ENCODE results near the gene ERBB4. TPM values are rescaled to one million over a fixed set of nuclear protein-coding genes. Genes with fewer than 3 reads are reported as not detected.

Gene ERBB4
- total RNA-seq, 1 experiment from 2014 or later, result 2.9 TPM

DNA sequence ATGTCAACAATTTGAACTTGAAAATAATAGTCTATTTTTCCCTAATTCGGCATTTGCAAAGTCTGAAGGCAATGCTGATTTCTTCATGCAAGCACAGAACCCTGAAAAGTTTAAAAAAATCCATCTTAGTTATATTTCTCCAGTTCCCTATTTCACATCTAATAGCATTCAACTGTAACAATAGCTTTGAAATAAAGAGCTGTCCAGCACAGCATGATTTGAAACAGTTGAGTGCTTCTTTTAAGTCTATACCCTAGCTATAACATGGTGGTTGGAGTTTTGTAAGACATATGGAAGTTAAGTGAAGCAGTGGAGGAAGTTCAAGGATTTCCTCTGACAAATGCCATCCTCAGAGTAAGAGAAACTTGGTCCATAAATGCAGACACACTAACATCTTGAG is 691.9 kb downstream of the ERBB4 start:
- BruUV-seq (replicated peaks), result no TSS peak
- Mint-ChIP-seq H3K9me3 (ENCODE audit: low read depth, unreplicated experiment) (no peaks in the 10 kb centered on the region), H3K4me3 (ENCODE audit: low read depth, unreplicated experiment) (no peak overlapping the region), H3K4me1 (ENCODE audit: low read depth, unreplicated experiment) (no peaks in the 10 kb centered on the region), H3K27me3 (ENCODE audit: unreplicated experiment) (no peaks in the 10 kb centered on the region), H3K36me3 (ENCODE audit: insufficient read depth, unreplicated experiment) (no peaks in the 10 kb centered on the region), H3K27ac (ENCODE audit: unreplicated experiment) (no peak overlapping the region)
- CTCF ChIA-PET, result no interaction called here
- TF ChIP-seq, protein P1, sequence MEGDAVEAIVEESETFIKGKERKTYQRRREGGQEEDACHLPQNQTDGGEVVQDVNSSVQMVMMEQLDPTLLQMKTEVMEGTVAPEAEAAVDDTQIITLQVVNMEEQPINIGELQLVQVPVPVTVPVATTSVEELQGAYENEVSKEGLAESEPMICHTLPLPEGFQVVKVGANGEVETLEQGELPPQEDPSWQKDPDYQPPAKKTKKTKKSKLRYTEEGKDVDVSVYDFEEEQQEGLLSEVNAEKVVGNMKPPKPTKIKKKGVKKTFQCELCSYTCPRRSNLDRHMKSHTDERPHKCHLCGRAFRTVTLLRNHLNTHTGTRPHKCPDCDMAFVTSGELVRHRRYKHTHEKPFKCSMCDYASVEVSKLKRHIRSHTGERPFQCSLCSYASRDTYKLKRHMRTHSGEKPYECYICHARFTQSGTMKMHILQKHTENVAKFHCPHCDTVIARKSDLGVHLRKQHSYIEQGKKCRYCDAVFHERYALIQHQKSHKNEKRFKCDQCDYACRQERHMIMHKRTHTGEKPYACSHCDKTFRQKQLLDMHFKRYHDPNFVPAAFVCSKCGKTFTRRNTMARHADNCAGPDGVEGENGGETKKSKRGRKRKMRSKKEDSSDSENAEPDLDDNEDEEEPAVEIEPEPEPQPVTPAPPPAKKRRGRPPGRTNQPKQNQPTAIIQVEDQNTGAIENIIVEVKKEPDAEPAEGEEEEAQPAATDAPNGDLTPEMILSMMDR (IDR thresholded peaks at IDR 0.05; ENCODE audit: unreplicated experiment), result no peak
- no peak for DNase-seq
- intact Hi-C loops (cut with micrococcal nuclease; ENCODE audit: unreplicated experiment), result no loop called here

DNA sequence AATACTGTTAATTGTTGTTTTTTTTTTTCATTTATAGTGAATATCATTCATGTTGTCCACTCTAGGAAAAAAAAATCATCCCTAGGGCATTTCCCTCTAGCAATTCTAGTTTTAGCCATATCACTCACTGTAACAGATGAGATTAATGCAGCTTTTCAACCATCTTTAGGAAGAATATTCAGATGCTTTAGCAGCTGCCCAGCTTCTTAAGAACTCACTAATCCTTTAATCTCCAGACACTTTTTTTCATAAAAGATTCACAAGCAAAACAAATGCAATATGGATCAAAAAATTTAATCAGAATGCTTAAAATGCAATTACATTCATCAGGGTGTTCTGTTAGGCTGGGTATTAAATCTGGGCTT is 692.6 kb downstream of the ERBB4 start:
- Mint-ChIP-seq H3K27me3 (ENCODE audit: unreplicated experiment) (no peaks in the 10 kb centered on the region), H3K4me1 (ENCODE audit: low read depth, unreplicated experiment) (no peaks in the 10 kb centered on the region), H3K27ac (ENCODE audit: unreplicated experiment) (no peak overlapping the region), H3K36me3 (ENCODE audit: insufficient read depth, unreplicated experiment) (no peaks in the 10 kb centered on the region), H3K9me3 (ENCODE audit: low read depth, unreplicated experiment) (no peaks in the 10 kb centered on the region), H3K4me3 (ENCODE audit: low read depth, unreplicated experiment) (no peak overlapping the region)
- DNase-seq, result no peak
- TF ChIP-seq, protein P1 (IDR thresholded peaks at IDR 0.05; ENCODE audit: unreplicated experiment), result no peak
- CTCF ChIA-PET, result no interaction called here
- intact Hi-C loops (cut with micrococcal nuclease; ENCODE audit: unreplicated experiment), result no loop called here
- no TSS peak for BruUV-seq (replicated peaks)

DNA sequence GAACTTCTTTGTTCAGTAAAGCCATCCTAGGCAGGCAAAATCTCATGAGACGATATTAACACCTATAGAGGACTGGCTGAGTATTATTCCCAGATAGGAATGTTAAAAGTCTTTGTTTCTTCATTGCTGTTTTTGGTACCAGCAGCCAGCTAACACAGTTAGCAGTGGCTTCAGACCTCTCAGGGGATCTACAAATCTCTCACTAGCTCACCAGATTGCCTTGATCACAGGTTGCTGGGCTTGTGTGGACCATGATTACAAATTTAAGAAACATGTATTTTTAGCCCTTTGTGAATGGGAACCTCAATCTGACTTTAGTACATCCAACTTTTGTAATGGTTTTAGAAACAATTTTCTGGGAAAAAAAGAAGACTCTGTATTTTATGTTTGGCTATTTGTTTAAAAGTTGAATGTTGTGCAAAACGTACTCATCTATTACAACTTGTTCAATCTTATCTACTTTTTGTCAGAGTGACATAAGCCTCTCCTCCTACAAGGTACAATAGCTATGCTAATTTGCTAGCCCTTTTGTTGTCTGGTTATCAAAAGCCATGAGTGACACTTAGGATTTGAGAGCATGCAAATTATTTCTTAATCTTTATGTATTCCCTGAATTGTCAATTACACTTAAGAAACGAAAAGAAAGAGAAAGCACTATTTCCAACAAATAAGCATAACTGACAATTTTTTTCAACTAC is 693.1 kb downstream of the ERBB4 start:
- TF ChIP-seq, protein P1 (IDR thresholded peaks at IDR 0.05; ENCODE audit: unreplicated experiment), result no peak
- Mint-ChIP-seq H3K36me3 (ENCODE audit: insufficient read depth, unreplicated experiment) (no peaks in the 10 kb centered on the region), H3K4me3 (ENCODE audit: low read depth, unreplicated experiment) (no peak overlapping the region), H3K27ac (ENCODE audit: unreplicated experiment) (no peak overlapping the region), H3K27me3 (ENCODE audit: unreplicated experiment) (no peaks in the 10 kb centered on the region), H3K4me1 (ENCODE audit: low read depth, unreplicated experiment) (no peaks in the 10 kb centered on the region), H3K9me3 (ENCODE audit: low read depth, unreplicated experiment) (no peaks in the 10 kb centered on the region)
- intact Hi-C loops (cut with micrococcal nuclease; ENCODE audit: unreplicated experiment), result no loop called here
- CTCF ChIA-PET, result no interaction called here
- DNase-seq, result no peak
- no TSS peak for BruUV-seq (replicated peaks)

DNA sequence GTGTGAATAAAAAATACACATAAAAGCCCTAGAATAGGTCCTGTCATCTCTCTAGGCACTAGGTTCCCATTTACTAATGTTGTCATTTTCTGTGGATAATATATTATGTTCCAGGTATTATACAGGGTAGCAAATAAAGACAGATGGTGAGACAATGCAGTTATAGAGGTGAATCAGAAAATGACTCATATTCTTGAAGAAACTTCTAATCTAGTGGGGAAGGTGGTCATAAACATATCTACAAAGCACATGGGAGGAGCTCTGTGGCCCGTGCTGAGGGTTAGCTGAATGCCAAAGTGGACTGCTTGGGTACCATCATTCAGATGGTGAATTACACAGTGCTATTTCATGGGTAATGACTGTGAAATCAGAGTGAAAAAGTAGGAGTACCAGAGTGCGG is 700.9 kb downstream of the ERBB4 start:
- intact Hi-C loops (cut with micrococcal nuclease; ENCODE audit: unreplicated experiment), result no loop called here
- no peak overlapping the region for H3K4me3 Mint-ChIP-seq (ENCODE audit: low read depth, unreplicated experiment)
- DNase-seq, result no peak
- no TSS peak for BruUV-seq (replicated peaks)
- H3K9me3 Mint-ChIP-seq (ENCODE audit: low read depth, unreplicated experiment), result no peaks in the 10 kb centered on the region
- no peaks in the 10 kb centered on the region for H3K36me3 Mint-ChIP-seq (ENCODE audit: insufficient read depth, unreplicated experiment)
- H3K27ac Mint-ChIP-seq (ENCODE audit: unreplicated experiment), result no peak overlapping the region
- H3K4me1 Mint-ChIP-seq (ENCODE audit: low read depth, unreplicated experiment), result peaks cover 14% of the 10 kb centered on the region
- H3K27me3 Mint-ChIP-seq (ENCODE audit: unreplicated experiment), result no peaks in the 10 kb centered on the region
- TF ChIP-seq, protein P1 (IDR thresholded peaks at IDR 0.05; ENCODE audit: unreplicated experiment), result no peak
- CTCF ChIA-PET, result no interaction called here

Data from Calu3 (cell line).